Measurements from ENCODE around the gene IRF8. TPM values are rescaled to one million over a fixed set of nuclear protein-coding genes. Genes with fewer than 3 reads are reported as not detected.
"Not testable (repeated sequence)": the region's sequence is repeated elsewhere in the genome, so short reads cannot be mapped to it uniquely, and the experiment has no call there.

Gene IRF8
- total RNA-seq, 1 donor from 2014 or later = 112 TPM

DNA sequence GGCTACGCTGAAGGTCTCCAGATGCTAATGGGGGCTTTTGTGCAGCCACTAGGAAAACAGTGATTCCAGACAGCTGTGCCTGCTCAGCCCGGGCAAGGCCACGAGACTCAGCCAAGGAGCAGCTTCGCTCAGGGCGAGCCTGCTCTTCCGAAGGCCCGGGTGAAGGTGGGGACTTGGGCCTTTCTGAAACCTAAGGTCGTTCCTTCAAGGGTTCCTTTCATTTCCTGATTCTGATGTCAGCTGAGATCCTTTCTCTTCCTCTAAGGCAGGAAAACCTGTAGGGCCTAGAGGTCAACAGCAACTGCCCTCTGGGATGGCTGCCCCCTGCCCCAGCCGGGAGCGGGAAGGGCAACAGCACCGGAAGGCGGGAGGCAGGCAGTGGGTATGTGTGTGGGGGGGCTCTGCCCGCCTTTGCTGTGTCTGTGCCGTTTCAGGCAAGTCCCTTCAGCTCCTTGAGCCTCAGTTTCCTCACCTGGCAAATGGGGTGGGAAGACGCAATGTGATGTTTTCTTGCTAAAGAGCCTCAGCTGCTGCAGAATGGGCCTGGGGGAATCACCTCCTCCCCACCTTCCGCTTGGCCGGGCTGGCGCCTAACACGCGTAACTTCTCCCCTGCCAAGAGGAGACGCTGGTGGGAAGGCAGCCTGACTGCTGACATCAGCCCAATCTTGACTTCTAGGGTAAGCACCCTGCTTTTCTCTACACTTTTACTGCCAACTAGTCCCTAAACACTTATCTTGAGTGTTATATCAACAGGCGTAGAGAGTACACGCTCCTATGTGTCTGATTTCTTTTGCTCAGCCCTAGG is 32.8 kb downstream of the IRF8 start:
- no peak for DNase-seq (ENCODE audit: low spot score)

DNA sequence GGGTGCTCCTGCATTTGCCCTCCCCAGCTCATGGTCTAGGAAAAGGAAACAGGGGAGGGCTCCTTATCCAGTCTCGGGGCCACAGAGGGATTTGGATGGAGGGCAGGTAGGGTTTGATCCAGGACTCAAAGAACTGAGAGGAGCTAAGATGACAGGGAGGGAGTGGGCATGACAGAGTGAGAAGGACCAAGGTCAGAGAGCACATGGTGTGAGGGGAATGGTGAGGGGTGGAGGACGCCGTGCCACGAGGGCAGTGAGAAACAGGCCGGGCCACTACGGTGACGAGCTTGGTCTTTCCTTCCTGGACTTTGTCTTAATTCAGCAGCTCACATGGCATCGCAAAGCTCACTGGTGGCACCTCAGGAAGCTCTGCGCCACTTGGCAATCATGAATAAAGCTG is 35.2 kb downstream of the IRF8 start:
- DNase-seq (ENCODE audit: low spot score) = no peak

DNA sequence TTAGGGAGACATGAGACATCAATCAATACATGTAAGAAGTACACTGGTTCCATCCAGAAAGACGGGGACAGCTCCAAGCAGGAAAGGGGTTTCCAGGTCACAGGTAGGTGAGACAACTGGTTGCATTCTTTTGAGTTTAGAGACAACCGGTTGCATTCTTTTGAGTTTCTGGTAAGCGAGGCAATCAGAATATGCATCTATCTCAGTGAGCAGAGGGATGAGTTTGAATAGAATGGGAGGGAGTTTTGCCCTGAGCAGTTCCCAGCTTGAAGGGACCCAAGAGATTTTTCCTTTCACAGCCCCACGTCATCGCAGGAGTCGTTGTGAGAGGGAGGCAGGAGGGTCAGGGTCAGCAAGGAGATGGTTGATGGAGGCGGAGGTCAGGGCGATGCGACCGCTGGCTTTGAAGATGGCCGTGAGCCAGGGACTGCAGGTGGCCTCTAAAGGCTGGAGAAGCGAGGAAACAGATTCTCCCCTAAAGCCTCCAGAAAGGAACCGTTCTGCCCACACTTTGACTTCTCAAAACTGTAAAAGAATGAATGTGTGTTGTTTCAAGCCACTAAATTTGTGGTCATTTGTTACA is 36.5 kb downstream of the IRF8 start:
- no peak for DNase-seq (ENCODE audit: low spot score)

DNA sequence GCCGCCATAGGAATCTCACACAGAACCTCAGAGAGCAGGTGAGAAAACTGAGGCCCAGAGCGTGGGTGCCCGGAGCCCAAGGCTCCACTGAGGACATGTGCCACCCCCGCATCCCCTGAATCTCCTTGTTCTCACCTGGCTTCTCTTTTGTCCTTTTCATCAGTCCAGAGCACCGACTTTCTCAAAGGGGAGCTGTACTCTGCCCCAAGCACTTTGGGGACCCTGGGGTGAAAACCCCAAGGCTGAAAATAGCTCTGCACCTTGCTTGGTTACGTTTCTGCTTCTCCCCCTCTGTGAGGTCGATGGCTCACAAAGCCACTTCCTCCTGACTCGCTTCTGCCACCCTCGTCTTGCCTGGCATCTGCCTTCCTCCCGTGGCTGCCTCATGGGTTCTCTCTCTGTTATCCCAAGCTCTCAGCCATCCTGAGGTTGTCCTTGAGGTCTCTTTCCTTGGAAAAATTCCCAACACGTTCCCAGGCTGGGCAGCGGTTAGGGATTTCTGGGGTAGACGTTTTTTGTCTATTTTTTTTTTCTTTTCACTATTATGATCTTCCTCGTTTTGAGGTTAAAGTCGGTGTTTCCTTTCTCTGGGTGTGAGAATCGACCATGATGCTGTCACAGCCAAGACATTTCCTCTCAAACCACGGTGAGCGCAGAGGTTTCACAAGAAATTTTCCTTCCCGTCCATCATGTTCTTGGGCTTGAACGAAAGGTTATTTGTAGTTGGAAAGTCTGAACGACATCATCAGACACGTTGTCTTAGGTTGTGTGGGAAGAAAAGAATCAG is 37.2 kb downstream of the IRF8 start:
- DNase-seq (ENCODE audit: low spot score) = no peak

GRCh38 chr16:85936816-85937215 is 37.9 kb downstream of the IRF8 start:
- no peak for DNase-seq (ENCODE audit: low spot score)

GRCh38 chr16:85940214-85940613 is 41.3 kb downstream of the IRF8 start:
- no peak for DNase-seq (ENCODE audit: low spot score)

DNA sequence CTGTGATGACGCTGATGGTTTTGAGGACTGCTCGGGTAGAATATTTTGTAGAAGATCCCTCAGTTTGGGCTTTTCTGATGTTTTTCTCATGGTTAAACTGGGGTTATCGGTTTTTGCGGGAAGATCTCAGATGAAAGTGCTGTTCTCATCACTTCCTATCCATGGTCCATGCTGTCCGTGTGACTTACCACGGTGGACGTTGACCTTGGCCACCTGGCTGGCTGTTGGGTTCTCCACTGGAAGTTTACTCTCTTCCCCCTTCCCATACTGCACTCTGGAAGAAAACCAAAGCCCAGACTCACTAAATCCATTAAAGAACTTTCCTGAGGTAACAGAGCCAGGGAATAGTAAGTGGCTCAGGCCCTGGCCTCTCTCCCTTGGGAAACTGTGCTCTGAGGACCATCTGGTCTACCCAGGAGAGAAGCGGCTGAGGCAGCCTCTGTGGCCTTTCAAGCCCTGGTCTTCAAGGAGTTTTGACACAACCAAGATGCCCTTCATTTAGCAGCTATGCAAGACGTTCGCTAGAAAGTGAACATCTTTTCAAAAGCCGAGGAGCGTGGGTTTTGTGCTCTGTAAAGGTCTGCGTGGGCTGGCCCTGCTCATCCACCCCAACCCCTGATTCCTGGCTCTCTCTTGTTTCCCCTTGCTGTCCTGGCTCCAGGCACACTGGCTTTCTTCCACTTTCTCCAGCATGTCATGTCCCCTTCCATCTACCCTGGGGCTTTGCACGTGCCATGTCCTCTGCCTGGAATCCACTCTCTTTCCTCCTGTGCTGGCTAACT is 43.1 kb downstream of the IRF8 start:
- DNase-seq (ENCODE audit: low spot score) = no peak

DNA sequence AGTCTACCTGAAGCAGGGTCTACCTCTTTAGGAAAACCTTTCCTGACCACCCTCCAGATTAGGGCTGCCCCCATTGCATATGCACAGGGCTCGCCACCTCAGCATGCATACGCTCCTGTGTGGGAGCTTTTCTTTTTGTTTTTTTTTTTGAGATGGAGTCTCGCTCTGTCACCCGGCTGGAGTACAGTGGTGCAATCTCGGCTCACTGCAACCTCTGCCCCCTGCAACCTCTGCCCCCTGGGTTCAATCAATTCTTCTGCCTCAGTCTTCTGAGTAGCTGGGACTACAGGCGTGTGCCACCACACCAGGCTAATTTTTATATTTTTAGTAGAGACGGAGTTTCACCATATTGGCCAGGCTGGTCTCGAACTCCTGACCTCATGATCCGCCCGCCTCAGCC is 43.7 kb downstream of the IRF8 start:
- DNase-seq (ENCODE audit: low spot score) = not testable (repeated sequence)

GRCh38 chr16:85943711-85944110 is 44.7 kb downstream of the IRF8 start:
- DNase-seq (ENCODE audit: low spot score) = no peak

DNA sequence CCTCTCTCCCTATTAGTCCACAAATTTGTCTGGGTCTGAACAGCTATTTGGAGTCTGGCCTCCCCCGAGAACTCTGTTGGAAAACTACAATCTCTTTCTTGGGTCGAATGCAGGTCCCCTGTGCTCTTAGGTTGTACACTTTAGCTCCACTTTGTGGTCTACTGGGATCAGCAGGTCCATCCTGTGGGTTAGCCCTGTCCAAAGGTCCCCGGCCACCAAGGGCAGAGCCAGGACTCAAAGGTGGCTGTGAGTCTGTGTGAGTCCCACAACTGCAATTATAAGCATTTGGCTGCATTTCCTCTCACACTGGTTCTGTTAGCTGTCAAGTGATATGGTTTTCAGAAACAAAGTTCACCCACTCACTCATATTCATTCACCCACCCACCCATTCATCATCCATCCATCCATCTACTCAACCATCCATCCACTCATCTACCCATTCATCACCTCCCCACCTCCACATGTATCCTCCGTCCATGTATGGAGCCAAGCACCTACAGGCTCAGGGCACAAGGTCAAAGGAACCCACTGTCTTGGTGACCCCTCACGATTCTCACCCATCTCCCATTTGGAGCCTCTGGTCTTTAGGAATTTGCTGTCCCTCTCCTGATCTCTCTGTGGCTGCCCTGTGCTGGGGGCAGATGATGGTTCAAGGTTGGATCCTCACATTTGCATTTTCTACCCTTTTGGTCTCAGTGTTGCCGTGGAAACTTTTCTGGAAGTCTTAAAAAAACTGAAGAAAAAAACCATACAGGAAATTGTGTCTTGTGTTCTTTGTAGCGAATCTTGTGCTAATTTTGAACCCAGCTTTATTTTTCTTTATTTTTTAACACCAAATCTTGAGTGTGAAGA is 45.8 kb downstream of the IRF8 start:
- no peak for DNase-seq (ENCODE audit: low spot score)

DNA sequence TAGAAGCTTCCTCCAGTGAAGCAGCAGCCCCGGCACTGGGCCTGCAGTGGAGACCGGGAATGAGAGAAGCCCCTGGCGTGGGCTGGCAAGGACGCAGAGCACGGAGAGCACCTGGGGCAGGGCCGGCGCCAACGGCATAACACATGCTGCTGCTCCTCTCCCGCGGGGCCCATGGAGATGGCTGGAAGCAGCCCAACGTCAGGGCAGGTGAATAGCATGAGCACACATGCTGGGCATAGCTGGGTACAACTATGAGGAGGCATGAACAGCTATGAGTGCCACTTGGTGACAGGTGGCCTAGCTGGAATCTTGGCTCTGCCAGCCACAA is 46.4 kb downstream of the IRF8 start:
- DNase-seq (ENCODE audit: low spot score) = no peak

- no peak for DNase-seq (ENCODE audit: low spot score)
Measured at GRCh38 chr16:85946541-85947124, 47.7 kb downstream of the IRF8 start.

DNA sequence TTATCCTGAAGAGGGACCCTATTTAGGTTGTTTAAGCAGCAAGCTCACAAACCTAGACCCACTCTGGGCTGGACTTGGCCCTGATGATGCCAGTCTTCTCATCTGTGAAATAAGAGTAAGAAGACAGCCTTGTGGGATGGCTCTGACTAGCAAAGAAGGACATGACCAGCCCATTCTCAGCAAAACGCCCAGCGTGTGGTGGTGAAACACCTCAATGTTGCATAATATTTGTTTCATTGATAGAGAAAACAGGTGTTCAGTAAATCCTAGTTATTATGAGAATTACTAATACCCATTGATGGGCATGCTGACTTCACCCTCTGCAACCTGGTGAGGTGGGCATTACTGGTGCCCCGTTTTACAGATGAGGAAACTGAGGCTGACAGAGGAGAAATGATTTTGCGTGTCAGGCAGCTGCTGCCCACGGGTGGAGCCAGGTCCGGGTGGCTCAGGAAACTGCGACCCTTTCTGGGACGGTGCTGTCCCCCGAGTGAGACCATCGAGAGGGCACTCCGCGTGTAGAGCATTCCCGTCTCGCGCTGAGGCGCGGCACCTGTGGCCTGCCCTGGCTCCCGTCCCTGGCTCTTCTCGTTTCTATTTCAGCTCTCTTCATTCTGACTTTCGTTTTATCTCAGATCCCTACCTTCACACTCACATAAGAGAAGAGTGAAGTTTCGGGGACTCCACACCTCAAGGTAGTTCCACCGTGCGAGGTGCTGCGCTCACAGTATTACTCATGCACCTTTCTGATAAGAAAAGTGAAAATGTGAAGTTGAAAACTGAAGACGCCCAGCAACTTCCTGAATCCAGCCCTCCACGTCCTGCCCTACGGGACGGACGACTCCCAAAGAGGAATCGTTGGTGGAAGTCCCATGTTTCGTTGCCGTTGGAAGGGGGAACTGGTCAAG is 48.5 kb downstream of the IRF8 start:
- DNase-seq (ENCODE audit: low spot score) = no peak

- no peak for DNase-seq (ENCODE audit: low spot score)
Measured at GRCh38 chr16:85948138-85948509, 49.2 kb downstream of the IRF8 start.

DNA sequence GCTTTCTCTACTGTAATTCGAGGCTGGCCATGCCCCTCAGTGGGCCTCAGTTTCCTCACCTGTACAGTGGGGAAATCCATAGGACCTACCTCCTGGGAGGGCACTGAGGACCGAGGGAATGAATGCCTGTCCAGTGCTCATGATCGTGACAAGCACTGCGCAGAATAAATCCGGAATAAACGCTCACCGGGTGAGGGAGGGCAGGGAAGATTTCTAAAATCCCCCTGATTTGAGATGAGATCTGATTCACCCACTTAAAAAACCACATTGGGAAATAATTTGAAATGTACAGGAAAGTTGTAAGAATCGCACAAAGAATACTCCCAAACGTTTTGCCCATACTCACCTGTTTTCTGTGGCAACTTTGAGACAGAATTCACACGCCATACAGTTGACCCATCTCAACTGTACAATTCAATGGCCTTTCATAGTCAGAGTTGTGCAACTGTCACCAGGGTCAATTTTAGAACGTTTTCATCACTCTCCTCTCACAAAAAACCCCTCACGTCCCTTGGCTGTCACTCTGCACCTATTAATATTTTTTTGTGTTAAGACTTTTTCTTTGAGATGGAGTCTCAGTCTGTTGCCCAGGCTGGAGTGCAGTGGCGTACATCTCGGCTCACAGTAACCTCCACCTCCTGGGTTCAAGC is 49.8 kb downstream of the IRF8 start:
- DNase-seq (ENCODE audit: low spot score) = no peak

DNA sequence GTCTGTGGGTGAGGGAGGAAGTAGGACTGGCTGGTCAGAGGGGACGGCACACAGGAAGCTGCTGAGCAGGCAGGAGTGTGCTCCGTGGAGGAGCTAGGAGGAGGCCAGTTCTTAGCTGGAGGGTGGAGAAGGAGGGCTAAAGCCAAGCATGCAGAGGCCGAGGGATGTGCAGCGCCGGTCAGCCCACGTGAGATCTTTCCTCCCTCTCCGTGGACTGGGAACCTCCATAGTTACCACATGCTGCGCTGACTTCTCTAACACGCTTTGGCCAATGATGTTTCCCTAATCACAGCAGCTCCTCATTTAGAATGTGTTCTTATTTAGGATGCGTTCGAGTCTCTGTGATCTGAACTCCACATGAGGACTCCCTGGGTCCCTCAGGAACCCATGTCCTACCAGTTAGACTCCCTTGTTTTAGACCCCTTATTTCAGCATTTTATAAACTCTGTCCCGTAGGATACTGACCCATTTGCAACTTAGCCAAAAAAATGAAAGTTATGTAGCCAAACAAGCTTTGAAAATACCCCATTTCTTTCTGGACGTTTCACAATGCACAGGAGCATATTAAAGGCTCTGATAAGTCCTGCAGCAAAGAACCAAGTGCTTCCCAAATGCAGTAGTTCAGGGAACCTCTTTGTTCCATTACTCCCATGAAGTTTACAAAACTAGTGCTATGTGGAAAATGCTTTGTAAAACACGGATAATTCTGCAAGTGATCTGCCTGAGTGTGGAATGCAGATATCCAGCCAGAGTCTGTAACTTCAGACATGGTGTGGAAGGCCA is 51.4 kb downstream of the IRF8 start:
- DNase-seq (ENCODE audit: low spot score) = no peak

DNA sequence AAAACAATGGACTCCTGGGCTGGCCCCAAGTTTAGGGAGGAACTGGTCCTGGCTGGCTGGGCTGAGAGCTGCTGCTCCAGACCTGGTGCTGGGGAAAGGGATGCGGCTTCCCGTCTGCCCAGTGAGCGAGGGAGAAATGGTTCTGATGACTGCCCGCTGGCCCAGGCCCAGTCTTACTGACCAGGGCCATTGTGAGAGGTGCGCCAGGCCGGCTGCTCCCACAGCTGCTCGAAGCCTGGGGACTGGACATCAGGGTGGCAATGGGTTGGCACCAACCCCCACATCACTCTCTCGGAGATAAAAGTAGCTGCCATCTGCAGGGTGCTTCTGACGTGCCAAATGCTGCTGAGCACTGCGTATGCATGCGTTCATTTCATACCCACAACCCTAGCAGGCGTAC is 53.2 kb downstream of the IRF8 start:
- no peak for DNase-seq (ENCODE audit: low spot score)

GRCh38 chr16:85952811-85953210 is 53.8 kb downstream of the IRF8 start:
- DNase-seq (ENCODE audit: low spot score) = no peak

Measured in mesenteric fat pad (tissue), 1 donor.